PFSK-1 (cell line): ENCODE measurements around the gene OSBPL8.

ENCODE experiments used
- FOXP2 ChIP-seq: optimal IDR thresholded peaks from 2 replicates; pipeline ENCODE3; 2011; ENCODE audit warnings: borderline replicate concordance, control low read depth, inconsistent platforms; ENCODE audit not compliant: insufficient read depth; ENCODE audit errors: extremely low read length, extremely low read depth
- POLR2AphosphoS5 ChIP-seq: IDR thresholded peaks from 2 replicates; pipeline ENCODE4 v1.6.1; 2012; ENCODE audit warnings: low read depth, mild to moderate bottlenecking, control low read depth, low read length, moderate library complexity
- SIN3A ChIP-seq: IDR thresholded peaks from 2 replicates; pipeline ENCODE4 v1.6.1; 2012; ENCODE audit warnings: mild to moderate bottlenecking, low read length, moderate library complexity, borderline replicate concordance; ENCODE audit not compliant: insufficient read depth
- TAF1 ChIP-seq: IDR thresholded peaks from 2 replicates; pipeline ENCODE4 v1.6.1; 2012; ENCODE audit warnings: low read length, control low read depth, borderline replicate concordance; ENCODE audit not compliant: insufficient read depth

GRCh38 chr12:76523408-76523807, 36.2 kb downstream of the OSBPL8 start:
- TF ChIP-seq POLR2AphosphoS5 (no peak), SIN3A (no peak), FOXP2 (no peak), TAF1 (no peak)
